HEK293 (cell line): ENCODE measurements around the gene TNNT2.

Experiments
- CTCF ChIA-PET: fragments of 350-600 bp; formaldehyde crosslinking; extraction: SDS; loops from one replicate; lab custom pipeline; 2021; ENCODE audit warnings: antibody characterized with exemption; lab: Yijun Ruan, JAX
- POLR2A ChIA-PET: fragments of 300-600 bp; formaldehyde crosslinking; extraction: SDS; loops from one replicate; lab custom pipeline; 2020; ENCODE audit warnings: antibody characterized with exemption, inconsistent platforms; lab: Yijun Ruan, JAX
- H3K27ac ChIP-seq: fragments of 200-500 bp; sonication (Bioruptor generic); 2 replicates; pipeline ENCODE4 v1.5.1; 2014; ENCODE audit warnings: low read depth, low read length, control low read depth, inconsistent platforms; ENCODE audit errors: extremely low read depth
- H3K36me3 ChIP-seq, 2 experiments: fragments of 200-500 bp in 1 of 2; sonication (Bioruptor generic) in 1 of 2; 1 replicate in 1 of 2; 2 replicates in 1 of 2; pipeline ENCODE4 v1.5.1; 2014 to 2017; ENCODE audit warnings: inconsistent platforms in 2 of 2, low read length in 2 of 2; ENCODE audit not compliant: control insufficient read depth in 2 of 2, insufficient read depth in 1 of 2
- H3K4me1 ChIP-seq: fragments of 200-500 bp; sonication (Bioruptor generic); 2 replicates; pipeline ENCODE4 v1.5.1; 2014; ENCODE audit warnings: mild to moderate bottlenecking, low read length, inconsistent platforms; ENCODE audit not compliant: control insufficient read depth, insufficient read depth
- H3K4me3 ChIP-seq: 2 replicates; pipeline ENCODE4 v1.5.1; 2011; ENCODE audit warnings: low read depth, mild to moderate bottlenecking, control low read depth, low read length, moderate library complexity
- H3K9me3 ChIP-seq: fragments of 200-500 bp; sonication (Bioruptor generic); 2 replicates; pipeline ENCODE4 v1.5.1; 2014; ENCODE audit warnings: low read depth, low read length, inconsistent platforms; ENCODE audit not compliant: control insufficient read depth, insufficient read depth
- EGR2 ChIP-seq: fragments of 450-650 bp; formaldehyde crosslinking; IDR thresholded peaks from 2 replicates; pipeline ENCODE4 v1.5.1; 2016; ENCODE audit warnings: low read depth, missing biosample characterization, missing genetic modification characterization
- GLI2 ChIP-seq: fragments of 450-650 bp; formaldehyde crosslinking; IDR thresholded peaks from 2 replicates; pipeline ENCODE4; 2017; ENCODE audit warnings: missing biosample characterization, missing genetic modification characterization, low read depth, borderline replicate concordance
- HOXD13 ChIP-seq: sonication (generic); formaldehyde crosslinking; IDR thresholded peaks from 2 replicates; pipeline ENCODE4 v1.8.0; 2022; ENCODE audit warnings: missing genetic modification reagents, borderline replicate concordance
- KLF1 ChIP-seq: fragments of 450-650 bp; formaldehyde crosslinking; IDR thresholded peaks from 2 replicates; pipeline ENCODE4 v1.5.1; 2016; ENCODE audit warnings: missing biosample characterization, missing genetic modification characterization
- MEIS1 ChIP-seq: sonication (generic); formaldehyde crosslinking; IDR thresholded peaks from 2 replicates; pipeline ENCODE4 v1.8.1; 2022; ENCODE audit warnings: missing genetic modification reagents, mild to moderate bottlenecking, borderline replicate concordance
- SETDB1 ChIP-seq: IDR thresholded peaks from one replicate; pipeline ENCODE4 v1.6.1; 2017; ENCODE audit warnings: mild to moderate bottlenecking, low read length, moderate library complexity, mixed read lengths; ENCODE audit not compliant: insufficient read length
- SP3 ChIP-seq: fragments of 450-650 bp; formaldehyde crosslinking; IDR thresholded peaks from 2 replicates; pipeline ENCODE4 v1.5.1; 2016; ENCODE audit warnings: missing biosample characterization, missing genetic modification characterization
- ZBTB1 ChIP-seq: fragments of 450-650 bp; formaldehyde crosslinking; IDR thresholded peaks from 2 replicates; pipeline ENCODE4 v1.5.1; 2016; ENCODE audit warnings: missing biosample characterization, missing genetic modification characterization
- ZBTB21 ChIP-seq: fragments of 450-650 bp; formaldehyde crosslinking; IDR thresholded peaks from 2 replicates; pipeline ENCODE4 v1.5.1; 2017; ENCODE audit warnings: missing biosample characterization, missing genetic modification characterization
- ZFHX2 ChIP-seq: fragments of 450-650 bp; formaldehyde crosslinking; conservative IDR thresholded peaks from 2 replicates; pipeline ENCODE4 v1.5.1; 2016; ENCODE audit warnings: missing biosample characterization, missing genetic modification characterization
- ZFP3 ChIP-seq: fragments of 450-650 bp; formaldehyde crosslinking; IDR thresholded peaks from 2 replicates; pipeline ENCODE4 v1.5.1; 2016; ENCODE audit warnings: low read depth, missing biosample characterization, missing genetic modification characterization
- ZFP41 ChIP-seq: fragments of 450-650 bp; formaldehyde crosslinking; IDR thresholded peaks from 2 replicates; pipeline ENCODE4 v1.5.1; 2016; ENCODE audit warnings: missing biosample characterization, missing genetic modification characterization, borderline replicate concordance
- ZNF114 ChIP-seq: fragments of 450-650 bp; formaldehyde crosslinking; IDR thresholded peaks from 2 replicates; pipeline ENCODE4 v1.5.0; 2017; ENCODE audit warnings: missing biosample characterization, missing genetic modification characterization
- ZNF174 ChIP-seq: fragments of 450-650 bp; formaldehyde crosslinking; IDR thresholded peaks from 2 replicates; pipeline ENCODE4 v1.5.0; 2017; ENCODE audit warnings: missing biosample characterization, mild to moderate bottlenecking, missing genetic modification characterization
- ZNF335 ChIP-seq: fragments of 450-650 bp; formaldehyde crosslinking; conservative IDR thresholded peaks from 2 replicates; pipeline ENCODE4 v1.5.1; 2016; ENCODE audit warnings: missing biosample characterization, missing genetic modification characterization
- ZNF366 ChIP-seq: fragments of 450-650 bp; formaldehyde crosslinking; conservative IDR thresholded peaks from 2 replicates; pipeline ENCODE4 v1.5.1; 2016; ENCODE audit warnings: missing biosample characterization, missing genetic modification characterization
- ZNF521 ChIP-seq: fragments of 450-650 bp; formaldehyde crosslinking; IDR thresholded peaks from 2 replicates; pipeline ENCODE4 v1.5.1; 2017; ENCODE audit warnings: missing biosample characterization, mild to moderate bottlenecking, missing genetic modification characterization
- ZNF768 ChIP-seq: fragments of 450-650 bp; formaldehyde crosslinking; IDR thresholded peaks from 2 replicates; pipeline ENCODE4 v1.5.1; 2018; ENCODE audit warnings: missing biosample characterization, mild to moderate bottlenecking, missing genetic modification characterization
- ZNF785 ChIP-seq: fragments of 450-650 bp; formaldehyde crosslinking; IDR thresholded peaks from 2 replicates; pipeline ENCODE4 v1.5.1; 2016; ENCODE audit warnings: missing biosample characterization, missing genetic modification characterization
- TF ChIP-seq, protein P1 (sequence below): fragments of 450-650 bp; IDR thresholded peaks from 2 replicates; pipeline ENCODE4 v1.5.1; 2018; ENCODE audit warnings: missing biosample characterization, mild to moderate bottlenecking, missing genetic modification characterization

Gene TNNT2

DNA sequence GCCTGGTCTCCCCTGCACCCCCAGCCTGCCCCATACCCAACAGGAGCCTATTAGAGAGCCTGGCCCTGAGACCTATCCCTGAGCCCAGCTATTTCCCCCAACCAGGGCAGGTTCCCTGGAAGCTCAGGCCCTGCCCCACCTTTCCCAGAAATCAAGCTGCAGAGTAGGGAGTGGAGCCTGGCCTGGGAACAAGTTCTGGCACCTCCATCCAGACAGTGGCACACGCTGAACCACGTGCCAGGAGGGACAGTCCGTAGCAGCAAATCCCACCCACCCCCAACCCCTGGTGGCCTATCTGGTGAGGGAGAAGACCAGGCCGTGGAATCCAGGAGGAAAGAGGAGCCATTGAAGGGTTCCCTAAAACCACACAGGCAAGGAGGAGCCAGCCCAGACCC lies 22.6 kb downstream of the TNNT2 start (continued):
- TF ChIP-seq SP3: no peak
- TF ChIP-seq, protein P1, sequence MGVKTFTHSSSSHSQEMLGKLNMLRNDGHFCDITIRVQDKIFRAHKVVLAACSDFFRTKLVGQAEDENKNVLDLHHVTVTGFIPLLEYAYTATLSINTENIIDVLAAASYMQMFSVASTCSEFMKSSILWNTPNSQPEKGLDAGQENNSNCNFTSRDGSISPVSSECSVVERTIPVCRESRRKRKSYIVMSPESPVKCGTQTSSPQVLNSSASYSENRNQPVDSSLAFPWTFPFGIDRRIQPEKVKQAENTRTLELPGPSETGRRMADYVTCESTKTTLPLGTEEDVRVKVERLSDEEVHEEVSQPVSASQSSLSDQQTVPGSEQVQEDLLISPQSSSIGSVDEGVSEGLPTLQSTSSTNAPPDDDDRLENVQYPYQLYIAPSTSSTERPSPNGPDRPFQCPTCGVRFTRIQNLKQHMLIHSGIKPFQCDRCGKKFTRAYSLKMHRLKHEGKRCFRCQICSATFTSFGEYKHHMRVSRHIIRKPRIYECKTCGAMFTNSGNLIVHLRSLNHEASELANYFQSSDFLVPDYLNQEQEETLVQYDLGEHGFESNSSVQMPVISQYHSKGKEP (tag by site-specific recombination): no peak
- TF ChIP-seq, all 188 proteins: peak for 0

DNA sequence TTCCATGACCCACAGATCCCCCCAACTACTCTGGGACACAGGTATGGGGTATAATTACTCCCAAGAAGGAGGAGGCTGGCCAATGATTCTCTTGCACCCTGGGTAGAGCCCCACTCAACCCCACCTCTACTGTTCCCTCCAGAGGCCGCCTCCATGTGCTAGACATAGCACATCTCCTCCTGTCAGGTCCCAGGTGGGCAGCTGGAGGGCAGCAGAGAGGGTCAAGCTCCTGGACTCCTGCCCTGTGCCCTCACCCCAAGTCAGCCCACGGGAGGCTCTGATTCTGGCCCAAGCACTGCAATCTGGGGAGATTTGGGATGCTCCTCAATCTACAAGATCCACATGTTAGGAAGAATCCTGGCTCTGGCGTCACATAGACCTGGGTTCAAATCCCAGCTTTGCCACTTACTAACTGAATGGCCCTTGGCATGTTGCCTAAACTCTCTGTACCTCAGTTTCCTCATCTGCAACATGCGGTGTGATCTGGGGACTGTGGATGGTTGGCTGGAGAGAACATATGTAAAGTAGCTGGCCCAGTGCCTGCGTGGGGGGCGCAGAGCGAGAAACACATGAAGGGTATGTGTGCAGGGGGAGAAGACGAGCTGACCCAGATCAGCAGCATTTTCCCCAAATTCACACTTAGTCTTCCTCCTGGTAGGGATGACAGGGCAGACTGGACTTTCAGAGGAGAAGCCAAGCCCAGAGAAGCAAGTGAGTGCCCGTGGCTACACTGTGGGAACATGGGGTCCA lies 23.2 kb downstream of the TNNT2 start:
- Histone ChIP-seq H3K4me3 (no peak overlapping the region), H3K27ac (no peak overlapping the region), H3K36me3 (no peaks in the 10 kb centered on the region), H3K4me1 (no peaks in the 10 kb centered on the region), H3K9me3 (no peaks in the 10 kb centered on the region)
- ChIA-PET CTCF (interaction anchor here (0.9 to 1.7 kb wide), 2 partner anchors 51 to 100 kb away, joined by 3 to 7 read pairs; no protein-coding TSS in a partner anchor), POLR2A (no interaction called here)
- TF ChIP-seq SETDB1 (no peak), ZNF521 (tag by site-specific recombination) (no peak), ZNF174 (no peak), HOXD13 (CRISPR knock-in tag) (no peak)

DNA sequence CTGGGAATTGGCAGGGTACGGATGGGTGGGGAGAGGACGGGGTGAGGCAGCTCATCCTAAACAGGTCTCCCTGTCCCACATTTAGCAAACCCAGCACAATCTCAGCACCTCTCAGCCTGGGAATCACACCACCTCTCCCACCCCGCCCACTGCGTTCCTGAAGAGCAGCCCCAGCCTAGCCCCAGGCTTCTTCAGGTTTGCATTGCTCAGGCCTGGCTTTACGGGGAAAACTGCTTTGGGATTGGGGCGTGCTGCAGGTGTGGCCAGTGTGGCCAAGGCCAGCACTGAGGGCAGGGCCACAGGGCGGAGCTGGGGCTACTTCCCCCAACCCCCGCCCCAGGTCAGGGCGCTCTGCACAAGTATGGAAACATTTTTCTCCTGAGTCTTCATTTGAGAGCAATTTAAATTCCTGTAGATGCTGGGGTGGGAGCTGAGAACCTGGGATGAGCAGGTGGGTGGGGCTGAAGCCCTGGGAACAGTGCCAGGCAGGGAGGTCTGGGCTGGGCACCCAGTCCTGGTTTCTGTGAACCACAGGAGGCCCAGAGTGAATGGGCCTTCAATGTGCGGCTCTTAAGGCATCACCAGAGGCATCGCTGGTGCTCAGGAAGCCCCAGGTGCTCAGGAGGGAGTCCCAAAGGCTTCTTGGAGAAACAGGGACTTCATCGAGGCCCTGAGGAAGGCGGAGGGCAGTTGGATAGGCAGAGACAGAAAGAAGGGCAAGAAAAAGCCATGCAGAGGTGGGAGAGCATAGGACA lies 24.1 kb downstream of the TNNT2 start:
- ChIA-PET POLR2A (no interaction called here), CTCF (interaction anchor here (0.6 to 1.6 kb wide), 4 partner anchors 8 to 99 kb away, joined by 3 to 10 read pairs (median 4); no protein-coding TSS in a partner anchor)
- Histone ChIP-seq H3K9me3 (no peaks in the 10 kb centered on the region), H3K36me3 (no peaks in the 10 kb centered on the region), H3K4me1 (no peaks in the 10 kb centered on the region), H3K27ac (no peak overlapping the region), H3K4me3 (no peak overlapping the region)
- TF ChIP-seq ZNF114 (tag by site-specific recombination): no peak
- TF ChIP-seq KLF1 (tag by site-specific recombination): peak; percentile 87

DNA sequence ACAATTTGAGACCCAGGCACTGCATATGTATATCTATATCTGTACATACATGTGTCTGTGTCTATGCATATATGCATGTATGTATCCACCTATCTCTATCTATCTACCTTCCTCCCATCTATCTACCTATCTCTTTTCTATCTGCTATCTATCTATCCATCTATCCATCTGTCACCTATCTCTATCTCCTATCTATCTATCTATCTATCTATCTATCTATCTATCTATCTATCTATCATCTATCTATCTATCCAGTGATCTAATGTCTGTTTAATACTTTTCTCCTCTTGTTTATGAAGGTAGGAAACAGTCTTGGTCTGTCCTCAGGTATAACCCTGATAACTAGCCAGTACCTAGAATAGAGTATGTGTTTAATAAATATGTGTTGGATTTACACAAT lies 25.9 kb downstream of the TNNT2 start:
- Histone ChIP-seq H3K36me3 (no peaks in the 10 kb centered on the region), H3K9me3 (no peaks in the 10 kb centered on the region), H3K27ac (no peak overlapping the region), H3K4me1 (no peaks in the 10 kb centered on the region), H3K4me3 (no peak overlapping the region)
- CTCF ChIA-PET: no interaction called here
- POLR2A ChIA-PET: no interaction called here
- no peak for TF ChIP-seq SP3
- 0 out of 2 replicates have a peak, but pooled peaks have one; percentile 22 for TF ChIP-seq ZNF366

DNA sequence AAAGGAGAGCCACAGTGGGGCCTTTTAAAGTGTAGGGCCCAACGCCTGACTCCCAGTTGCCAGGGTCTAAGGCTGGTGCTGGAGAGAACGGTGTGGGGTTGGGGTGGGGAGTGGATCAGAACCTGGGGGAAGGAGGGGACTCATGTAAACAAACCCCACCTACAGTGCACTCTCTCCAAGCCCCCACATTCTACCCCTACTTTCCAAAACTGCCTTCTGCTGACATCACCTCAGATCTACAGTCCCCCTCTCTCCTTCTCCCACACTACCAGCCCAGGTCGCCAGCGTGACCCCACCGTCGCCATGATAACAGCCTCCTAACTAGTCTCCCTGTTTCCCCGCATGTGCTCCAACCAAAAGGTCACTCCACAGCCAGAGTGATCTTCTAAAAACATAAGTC lies 26.6 kb downstream of the TNNT2 start:
- no peaks in the 10 kb centered on the region for H3K36me3 ChIP-seq
- H3K9me3 ChIP-seq: no peaks in the 10 kb centered on the region
- H3K4me3 ChIP-seq: no peak overlapping the region
- no peaks in the 10 kb centered on the region for H3K4me1 ChIP-seq
- POLR2A ChIA-PET: no interaction called here
- no peak for TF ChIP-seq ZNF335
- no peak for TF ChIP-seq ZNF174
- TF ChIP-seq MEIS1: no peak
- no peak for TF ChIP-seq GLI2 (tag by site-specific recombination)
- TF ChIP-seq ZBTB1 (tag by site-specific recombination): no peak
- TF ChIP-seq ZNF768 (tag by site-specific recombination): no peak
- TF ChIP-seq ZFP41 (tag by site-specific recombination): no peak
- TF ChIP-seq ZNF785 (tag by site-specific recombination): no peak
- TF ChIP-seq ZBTB21 (tag by site-specific recombination): no peak
- peak; percentile 54; the same call in 1 of the 2 replicates for TF ChIP-seq ZFHX2 (tag by site-specific recombination)
- TF ChIP-seq SP3: no peak
- TF ChIP-seq ZFP3 (tag by site-specific recombination): no peak
- peak; percentile 69 for TF ChIP-seq EGR2 (tag by site-specific recombination)
- TF ChIP-seq, all 188 proteins: peak for 2
- CTCF ChIA-PET: interaction anchor here (3.1 kb wide), 1 partner anchor 97 kb away, joined by 15 read pairs; no protein-coding TSS in a partner anchor
- no peak overlapping the region for H3K27ac ChIP-seq
